Panc1 (cell line): Measurements from ENCODE around the gene GALNT1. TPM values are rescaled to one million over a fixed set of nuclear protein-coding genes. Genes with fewer than 3 reads are reported as not detected.

ENCODE experiments used
- ATAC-seq: fragments of 200-7000 bp; cut with Tn5 transposase; 2 replicates; pipeline ENCODE4 v1.9.1; 2020; ENCODE audit warnings: mild to moderate bottlenecking, moderate library complexity
- BruUV-seq: library from RNA; stranded (reverse); fragments of 400-500 nt; replicated peaks from 2 replicates; lab custom pipeline; 2021; lab: Mats Ljungman, UMichigan
- CTCF ChIA-PET: fragments of 300-600 bp; sonication (Branson Sonifier 250); formaldehyde crosslinking; loops from one replicate; lab custom pipeline; 2022; ENCODE audit warnings: antibody characterized with exemption; lab: Charles Lee
- POLR2A ChIA-PET: fragments of 300-600 bp; sonication (Branson Sonifier 250); formaldehyde crosslinking; loops from one replicate; lab custom pipeline; 2022; ENCODE audit warnings: antibody characterized with exemption; lab: Charles Lee
- DNase-seq: peaks from one replicate; pipeline ENCODE4 v3.0.0-alpha.2; 2010; ENCODE audit warnings: low read depth, low spot score
- H3K27ac ChIP-seq: 2 replicates; pipeline ENCODE4 v1.5.1; 2011; ENCODE audit warnings: mild to moderate bottlenecking, low read length, inconsistent platforms
- H3K27me3 ChIP-seq: fragments of 200-500 bp; sonication (Bioruptor generic); 2 replicates; pipeline ENCODE4 v1.6.0; 2014; ENCODE audit warnings: low read length, inconsistent platforms; ENCODE audit not compliant: control insufficient read depth, insufficient read depth
- H3K36me3 ChIP-seq: fragments of 200-500 bp; sonication (Bioruptor generic); 2 replicates; pipeline ENCODE4 v1.5.1; 2014; ENCODE audit warnings: inconsistent platforms, mild to moderate bottlenecking, low read length, moderate library complexity; ENCODE audit not compliant: control insufficient read depth, insufficient read depth
- H3K4me1 ChIP-seq: 2 replicates; pipeline ENCODE4 v1.5.1; 2011; ENCODE audit warnings: inconsistent platforms, mild to moderate bottlenecking, low read length, moderate library complexity; ENCODE audit not compliant: control insufficient read depth, insufficient read depth
- H3K4me3 ChIP-seq, 2 experiments: 2 replicates each; pipeline ENCODE4 v1.5.1; 2011 to 2012; ENCODE audit warnings: low read depth in 2 of 2, low read length in 2 of 2, mild to moderate bottlenecking in 2 of 2, inconsistent platforms in 1 of 2, moderate library complexity in 1 of 2
- H3K9me3 ChIP-seq: fragments of 200-500 bp; sonication (Bioruptor generic); 2 replicates; pipeline ENCODE4 v1.5.1; 2014; ENCODE audit warnings: low read depth, mild to moderate bottlenecking, inconsistent platforms, low read length, moderate library complexity; ENCODE audit not compliant: control insufficient read depth, insufficient read depth
- POLR2AphosphoS5 ChIP-seq: IDR thresholded peaks from 2 replicates; pipeline ENCODE4 v1.6.1; 2012; ENCODE audit warnings: mild to moderate bottlenecking, low read depth, low read length, moderate library complexity
- SIN3A ChIP-seq: IDR thresholded peaks from 2 replicates; pipeline ENCODE4 v1.6.1; 2012; ENCODE audit warnings: low read depth, mild to moderate bottlenecking, low read length, moderate library complexity, borderline replicate concordance; ENCODE audit not compliant: insufficient read depth
- TCF7L2 ChIP-seq: IDR thresholded peaks from 2 replicates; pipeline ENCODE4 v1.6.1; 2011; ENCODE audit warnings: mild to moderate bottlenecking, low read depth, low read length, inconsistent platforms
- in situ Hi-C: cut with HindIII; loops from 2 replicates; pipeline ENCODE4 v1.10.0; 2016; ENCODE audit warnings: low sequenced_read_pairs, low pct_unique_long_range_greater_than_20kb
- intact Hi-C: fragments of 100-400 bp; cut with micrococcal nuclease; formaldehyde crosslinking; loops from one replicate; pipeline ENCODE4 v1.10.0; 2022; ENCODE audit not compliant: unreplicated experiment
- total RNA-seq: library from RNA; stranded (reverse); gene quantifications from one replicate; pipeline ENCODE4 v1.2.1, GENCODE V29; 2021; ENCODE audit not compliant: unreplicated experiment
- TF ChIP-seq, protein P1 (sequence below), 2 experiments: IDR thresholded peaks; 2 replicates each; pipeline ENCODE4 v1.6.1; 2011 to 2012; ENCODE audit warnings: low read depth in 2 of 2, control low read depth in 1 of 2, low read length in 1 of 2, mild to moderate bottlenecking in 1 of 2, moderate library complexity in 1 of 2; ENCODE audit not compliant: insufficient read depth in 1 of 2
- TF ChIP-seq, protein P2 (sequence below): fragments of 450-650 bp; IDR thresholded peaks from 2 replicates; pipeline ENCODE4 v1.5.1; 2017; ENCODE audit warnings: mild to moderate bottlenecking

GALNT1 gene
- total RNA-seq, 1 experiment from 2014 or later, result 147 TPM

DNA sequence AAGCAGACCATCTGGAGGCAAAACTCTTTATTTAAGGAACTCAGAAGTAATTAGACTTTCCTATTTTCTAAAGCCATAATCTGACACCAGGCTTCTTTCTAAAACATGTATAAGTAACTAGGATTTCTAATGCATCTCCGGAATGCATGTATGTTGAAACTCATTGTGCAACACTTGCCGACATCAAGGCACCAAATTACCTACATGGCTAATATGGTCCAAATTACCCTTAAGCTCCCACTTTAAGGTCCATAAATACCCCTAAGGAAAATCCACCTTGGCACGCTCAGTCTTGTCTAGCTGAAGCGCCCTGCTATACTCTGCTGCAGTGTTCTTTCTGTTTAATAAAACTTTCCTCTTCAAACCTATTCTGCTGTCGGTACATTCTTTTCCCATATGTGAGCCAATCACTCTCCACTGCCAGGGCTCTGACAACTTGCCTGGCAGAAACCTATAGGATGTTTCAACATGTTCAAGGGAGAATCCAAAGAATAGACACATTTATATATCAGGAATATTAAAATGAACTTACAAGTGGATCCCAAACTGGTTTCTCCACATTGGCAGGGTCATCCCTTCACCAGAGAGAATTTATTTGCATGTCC lies 171.9 kb downstream of the GALNT1 start:
- CTCF ChIA-PET, result no interaction called here
- Histone ChIP-seq H3K4me3 (no peak overlapping the region), H3K27me3 (no peaks in the 10 kb centered on the region), H3K4me1 (no peaks in the 10 kb centered on the region; the same call in 1 of the 2 replicates), H3K27ac (no peak overlapping the region), H3K36me3 (no peaks in the 10 kb centered on the region), H3K9me3 (0 out of 2 replicates have a peak, but pooled peaks cover 3% of the 10 kb centered on the region)
- intact Hi-C loops, result no loop called here
- ATAC-seq (no peak), DNase-seq (no peak)
- in situ Hi-C loops, result no loop called here
- TF ChIP-seq, protein P1, sequence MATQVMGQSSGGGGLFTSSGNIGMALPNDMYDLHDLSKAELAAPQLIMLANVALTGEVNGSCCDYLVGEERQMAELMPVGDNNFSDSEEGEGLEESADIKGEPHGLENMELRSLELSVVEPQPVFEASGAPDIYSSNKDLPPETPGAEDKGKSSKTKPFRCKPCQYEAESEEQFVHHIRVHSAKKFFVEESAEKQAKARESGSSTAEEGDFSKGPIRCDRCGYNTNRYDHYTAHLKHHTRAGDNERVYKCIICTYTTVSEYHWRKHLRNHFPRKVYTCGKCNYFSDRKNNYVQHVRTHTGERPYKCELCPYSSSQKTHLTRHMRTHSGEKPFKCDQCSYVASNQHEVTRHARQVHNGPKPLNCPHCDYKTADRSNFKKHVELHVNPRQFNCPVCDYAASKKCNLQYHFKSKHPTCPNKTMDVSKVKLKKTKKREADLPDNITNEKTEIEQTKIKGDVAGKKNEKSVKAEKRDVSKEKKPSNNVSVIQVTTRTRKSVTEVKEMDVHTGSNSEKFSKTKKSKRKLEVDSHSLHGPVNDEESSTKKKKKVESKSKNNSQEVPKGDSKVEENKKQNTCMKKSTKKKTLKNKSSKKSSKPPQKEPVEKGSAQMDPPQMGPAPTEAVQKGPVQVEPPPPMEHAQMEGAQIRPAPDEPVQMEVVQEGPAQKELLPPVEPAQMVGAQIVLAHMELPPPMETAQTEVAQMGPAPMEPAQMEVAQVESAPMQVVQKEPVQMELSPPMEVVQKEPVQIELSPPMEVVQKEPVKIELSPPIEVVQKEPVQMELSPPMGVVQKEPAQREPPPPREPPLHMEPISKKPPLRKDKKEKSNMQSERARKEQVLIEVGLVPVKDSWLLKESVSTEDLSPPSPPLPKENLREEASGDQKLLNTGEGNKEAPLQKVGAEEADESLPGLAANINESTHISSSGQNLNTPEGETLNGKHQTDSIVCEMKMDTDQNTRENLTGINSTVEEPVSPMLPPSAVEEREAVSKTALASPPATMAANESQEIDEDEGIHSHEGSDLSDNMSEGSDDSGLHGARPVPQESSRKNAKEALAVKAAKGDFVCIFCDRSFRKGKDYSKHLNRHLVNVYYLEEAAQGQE (IDR thresholded peaks at IDR 0.05; ENCODE audit: insufficient read depth in 1 of 2, low read depth in 2 of 2, low read length in 1 of 2), result no peak
- TF ChIP-seq, protein P2, sequence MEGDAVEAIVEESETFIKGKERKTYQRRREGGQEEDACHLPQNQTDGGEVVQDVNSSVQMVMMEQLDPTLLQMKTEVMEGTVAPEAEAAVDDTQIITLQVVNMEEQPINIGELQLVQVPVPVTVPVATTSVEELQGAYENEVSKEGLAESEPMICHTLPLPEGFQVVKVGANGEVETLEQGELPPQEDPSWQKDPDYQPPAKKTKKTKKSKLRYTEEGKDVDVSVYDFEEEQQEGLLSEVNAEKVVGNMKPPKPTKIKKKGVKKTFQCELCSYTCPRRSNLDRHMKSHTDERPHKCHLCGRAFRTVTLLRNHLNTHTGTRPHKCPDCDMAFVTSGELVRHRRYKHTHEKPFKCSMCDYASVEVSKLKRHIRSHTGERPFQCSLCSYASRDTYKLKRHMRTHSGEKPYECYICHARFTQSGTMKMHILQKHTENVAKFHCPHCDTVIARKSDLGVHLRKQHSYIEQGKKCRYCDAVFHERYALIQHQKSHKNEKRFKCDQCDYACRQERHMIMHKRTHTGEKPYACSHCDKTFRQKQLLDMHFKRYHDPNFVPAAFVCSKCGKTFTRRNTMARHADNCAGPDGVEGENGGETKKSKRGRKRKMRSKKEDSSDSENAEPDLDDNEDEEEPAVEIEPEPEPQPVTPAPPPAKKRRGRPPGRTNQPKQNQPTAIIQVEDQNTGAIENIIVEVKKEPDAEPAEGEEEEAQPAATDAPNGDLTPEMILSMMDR, result no peak
- TF ChIP-seq TCF7L2 (no peak), POLR2AphosphoS5 (no peak), SIN3A (no peak)
- BruUV-seq, result no TSS peak
- POLR2A ChIA-PET, result no interaction called here

DNA sequence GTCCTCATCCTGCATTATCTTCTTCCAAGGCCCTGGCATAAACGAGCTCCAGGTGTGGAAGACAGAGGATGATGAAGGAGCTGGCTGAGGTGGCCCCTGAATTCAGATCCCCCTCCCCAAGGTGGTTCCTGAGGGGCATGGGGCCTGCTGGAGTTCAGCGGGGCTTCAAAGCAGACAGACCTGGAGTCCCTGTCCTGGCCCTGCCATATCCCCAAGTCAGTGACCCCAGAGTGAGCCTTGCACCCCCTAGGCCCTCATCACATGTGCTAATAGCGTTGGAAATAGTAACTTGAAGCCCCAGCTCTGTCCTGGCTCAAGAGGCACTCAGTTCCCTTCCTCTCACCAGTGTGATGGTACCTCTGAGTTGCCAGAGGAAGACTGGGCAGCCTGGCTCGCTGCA lies 172.9 kb downstream of the GALNT1 start:
- Histone ChIP-seq H3K4me3 (no peak overlapping the region), H3K27ac (no peak overlapping the region), H3K9me3 (0 out of 2 replicates have a peak, but pooled peaks cover 3% of the 10 kb centered on the region), H3K27me3 (no peaks in the 10 kb centered on the region), H3K4me1 (no peaks in the 10 kb centered on the region; the same call in 1 of the 2 replicates), H3K36me3 (no peaks in the 10 kb centered on the region)
- ChIA-PET POLR2A (no interaction called here), CTCF (no interaction called here)
- TF ChIP-seq, protein P1 (IDR thresholded peaks at IDR 0.05; ENCODE audit: insufficient read depth in 1 of 2, low read depth in 2 of 2, low read length in 1 of 2), result no peak
- TF ChIP-seq POLR2AphosphoS5 (no peak), TCF7L2 (no peak), SIN3A (no peak)
- TF ChIP-seq, protein P2, result no peak
- BruUV-seq, result no TSS peak
- DNase-seq (no peak), ATAC-seq (no peak)
- in situ Hi-C loops (no loop called here), intact Hi-C loops (no loop called here)
